Measurements from ENCODE around the gene RMP24.

- TF ChIP-seq CTCF (IDR thresholded peaks at IDR 0.05) (no peak), POLR2AphosphoS5 (IDR thresholded peaks at IDR 0.05) (no peak), POLR2A (IDR thresholded peaks at IDR 0.05) (no peak)
These were observed 750 bp upstream of the RMP24 start for GRCh38 chr18:35971661-35972196.
